GM21526 (cell line): ENCODE results near the gene LRRC18.

Experiments
- ATAC-seq: cut with Tn5 transposase; IDR thresholded peaks from one replicate; pipeline ENCODE4 v1.9.1; 2021; ENCODE audit warnings: moderate library complexity; ENCODE audit not compliant: unreplicated experiment, low FRiP score

Gene LRRC18

GRCh38 chr10:48923748-48924147, 15.9 kb downstream of the LRRC18 start:
- ATAC-seq = no peak

GRCh38 chr10:48913674-48914073, 26.0 kb downstream of the LRRC18 start:
- no peak for ATAC-seq

- no peak for ATAC-seq
Measured at GRCh38 chr10:48910548-48910947, 29.1 kb downstream of the LRRC18 start.

DNA sequence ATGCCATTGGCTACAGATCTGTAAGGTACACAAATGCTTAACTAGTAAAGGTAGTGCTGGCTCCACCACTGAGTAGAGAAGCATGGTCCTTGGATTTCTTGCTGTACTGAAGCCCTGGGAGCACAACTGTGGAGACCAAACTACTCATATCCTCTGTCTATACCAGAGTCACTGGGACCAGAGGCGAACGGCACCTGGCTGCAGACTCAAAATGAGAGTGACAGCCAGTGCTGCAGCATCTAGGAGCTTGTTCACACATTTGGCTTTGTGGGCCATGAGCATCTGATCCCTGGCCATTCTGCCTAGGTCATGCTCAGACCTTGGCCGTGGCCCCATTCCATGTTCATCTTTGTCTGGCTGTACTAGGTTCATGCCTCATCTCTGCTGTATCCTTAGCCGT, 31.9 kb downstream of the LRRC18 start:
- ATAC-seq = no peak

DNA sequence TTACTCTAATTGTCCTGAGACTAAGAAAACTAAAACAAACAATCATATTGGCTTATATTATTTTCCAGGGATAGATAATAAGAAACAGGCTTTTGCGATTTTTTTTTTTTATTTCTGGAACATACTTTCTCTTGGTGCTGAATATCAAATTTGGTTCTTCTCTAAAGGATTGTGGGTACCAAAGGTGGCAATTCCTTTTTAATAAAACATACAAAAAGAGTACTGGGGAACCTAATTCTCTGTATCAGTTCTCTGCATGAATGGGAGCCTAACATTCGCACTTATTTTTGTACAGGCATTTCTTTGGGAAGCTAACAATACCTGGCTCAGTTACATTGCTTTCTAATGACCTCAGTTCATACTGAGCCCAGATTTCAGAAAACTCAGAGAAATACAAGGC, 32.8 kb downstream of the LRRC18 start:
- no peak for ATAC-seq

DNA sequence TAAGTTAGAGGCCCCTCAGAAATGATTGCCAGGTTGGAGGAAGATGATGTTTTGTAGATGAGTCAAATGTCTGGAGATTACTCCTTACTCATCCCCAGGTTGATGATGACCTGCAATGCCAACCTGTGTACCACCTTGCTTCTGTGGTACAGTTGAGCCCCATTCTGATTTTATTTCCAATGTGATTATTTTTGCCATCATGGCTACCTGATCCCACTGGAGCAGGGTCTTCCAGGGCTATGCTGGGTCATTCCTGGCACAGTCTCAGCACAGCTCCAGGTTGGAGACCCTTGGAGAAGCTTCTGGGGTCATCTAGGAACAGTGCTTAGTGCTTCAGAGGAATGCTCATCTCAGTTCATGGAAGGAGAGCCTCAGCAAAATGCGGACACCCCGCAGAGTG, 34.3 kb downstream of the LRRC18 start:
- no peak for ATAC-seq

GRCh38 chr10:48904861-48905260, 34.8 kb downstream of the LRRC18 start:
- no peak for ATAC-seq

DNA sequence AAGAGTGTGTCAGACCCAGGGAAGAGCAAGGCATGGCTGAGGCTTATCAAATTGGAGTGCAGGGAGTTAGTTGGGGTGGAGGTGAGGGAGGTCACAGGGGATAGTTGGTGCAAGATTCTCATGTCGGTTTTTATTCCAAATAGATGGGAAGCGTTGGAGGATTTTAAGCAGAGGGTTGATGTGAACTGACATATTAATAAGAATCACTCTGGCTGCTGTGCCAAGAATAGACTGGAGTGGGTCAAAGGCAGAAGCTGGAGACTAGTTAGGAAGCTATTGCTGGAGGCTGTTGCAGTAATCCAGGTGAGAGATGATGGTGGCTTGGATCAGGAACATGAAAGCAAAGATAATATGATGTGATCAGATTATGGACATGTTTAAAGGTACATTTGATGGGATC, 36.5 kb downstream of the LRRC18 start:
- no peak for ATAC-seq

DNA sequence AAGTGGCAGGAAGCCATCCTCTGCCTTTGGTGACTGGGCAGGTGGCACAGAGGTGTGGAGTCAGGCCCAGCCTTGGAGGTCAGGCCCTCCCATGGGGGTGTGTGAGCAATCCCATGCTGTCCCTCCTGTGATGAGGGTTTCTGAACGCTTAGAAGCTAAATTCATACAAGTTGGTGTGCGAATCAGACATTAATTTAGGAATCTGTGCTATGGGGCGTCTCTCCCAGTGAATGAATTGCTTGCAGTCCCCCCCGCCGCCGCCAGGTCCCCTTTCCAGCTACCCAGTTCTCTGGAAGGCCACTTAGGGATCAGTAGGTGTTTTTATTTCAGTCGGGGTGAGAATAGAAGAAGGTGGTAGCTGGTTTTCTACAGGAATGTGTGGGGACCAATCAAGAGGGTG, 37.5 kb downstream of the LRRC18 start:
- ATAC-seq = no peak

GRCh38 chr10:48901319-48901718, 38.3 kb downstream of the LRRC18 start:
- no peak for ATAC-seq

GRCh38 chr10:48900371-48900801, 39.3 kb downstream of the LRRC18 start:
- ATAC-seq = no peak

DNA sequence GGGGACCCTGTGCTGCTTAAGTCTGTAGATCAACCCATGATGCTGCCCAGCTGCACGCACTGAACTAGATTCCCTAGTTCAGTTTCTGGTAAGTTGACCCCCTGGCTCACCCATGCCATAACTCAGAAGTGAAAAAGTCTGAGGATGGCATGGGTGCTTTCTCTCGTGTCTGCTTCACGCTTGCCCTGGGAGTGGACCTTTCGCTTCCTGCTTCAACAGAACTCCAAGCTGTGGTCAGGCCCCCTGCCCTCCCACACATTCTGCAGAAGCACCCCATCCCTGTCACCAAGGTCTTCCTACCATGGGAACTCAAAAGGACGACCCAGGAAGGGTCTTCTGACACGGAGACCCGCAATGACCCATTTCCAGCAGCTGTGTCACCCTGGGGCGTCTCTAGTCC, 39.9 kb downstream of the LRRC18 start:
- no peak for ATAC-seq

- no peak for ATAC-seq
Measured at GRCh38 chr10:48898426-48898825, 41.2 kb downstream of the LRRC18 start.

- no peak for ATAC-seq
Measured at GRCh38 chr10:48897441-48897790, 42.2 kb downstream of the LRRC18 start.

- ATAC-seq = no peak
Measured at GRCh38 chr10:48896756-48897440, 42.7 kb downstream of the LRRC18 start.

DNA sequence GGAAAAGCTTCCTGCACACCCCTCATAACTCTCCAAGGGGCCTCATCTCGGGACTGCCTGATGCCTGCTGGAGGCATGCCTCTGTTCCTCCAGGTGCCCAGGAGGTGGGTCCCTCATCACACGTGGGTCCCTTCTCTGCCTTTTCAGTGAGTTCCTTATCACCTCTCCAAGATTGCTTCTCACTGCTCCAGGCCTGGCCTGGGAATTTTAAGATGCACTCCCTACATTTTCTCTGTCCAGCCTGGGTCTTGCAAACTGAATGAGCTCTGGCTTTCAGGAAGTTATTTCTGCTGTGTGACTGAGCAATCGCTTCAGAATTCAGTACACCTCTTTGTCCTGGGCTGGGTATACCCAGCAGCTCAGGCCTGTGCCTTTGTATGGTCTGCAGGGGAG, 43.8 kb downstream of the LRRC18 start:
- ATAC-seq = no peak

GRCh38 chr10:48894911-48895802, 44.5 kb downstream of the LRRC18 start:
- ATAC-seq = no peak

DNA sequence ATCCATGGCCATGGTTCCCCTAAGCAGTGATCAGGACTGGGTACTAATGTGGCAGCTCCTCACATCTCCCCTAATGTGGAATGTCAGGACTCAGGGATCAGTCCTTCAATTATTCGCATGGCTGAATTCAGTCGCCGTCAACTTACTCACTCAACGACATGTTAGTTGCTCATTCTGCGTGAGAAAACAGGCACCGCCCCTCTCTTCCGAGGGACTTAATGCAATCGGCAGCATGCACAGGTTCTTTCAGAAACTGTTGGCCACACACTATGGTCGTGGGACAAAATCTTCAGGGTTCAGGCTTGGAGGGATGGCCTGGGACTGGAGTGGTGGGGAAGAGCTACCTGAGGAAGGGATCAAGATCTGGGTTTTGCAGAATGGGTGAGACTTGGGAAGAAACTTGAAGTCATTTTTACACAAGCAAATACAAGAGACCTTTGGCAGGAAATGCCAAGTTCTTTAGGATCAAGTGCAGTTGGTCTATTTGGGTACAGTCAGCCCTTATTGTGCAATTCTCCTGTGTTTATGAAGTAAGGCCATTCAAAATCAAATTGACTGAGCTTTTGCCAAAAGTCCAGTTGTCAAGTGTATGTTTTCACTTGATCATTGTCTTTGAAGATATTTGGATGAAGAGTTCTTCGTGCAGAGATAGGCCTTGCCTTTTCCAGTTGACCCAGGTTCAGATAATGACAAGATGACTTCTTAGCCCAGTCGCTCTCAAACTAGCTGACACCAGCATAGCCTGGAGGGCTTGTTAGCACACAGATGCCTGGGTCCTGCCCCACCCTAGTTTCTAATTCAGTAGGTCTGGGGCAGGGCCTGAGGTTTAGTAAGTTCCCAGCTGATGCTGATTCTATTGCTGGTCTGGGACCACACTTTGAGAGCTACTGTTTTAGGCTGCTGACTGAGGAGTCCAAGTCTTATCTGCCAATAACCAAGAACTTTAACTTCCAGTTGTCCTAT, 48.5 kb downstream of the LRRC18 start:
- ATAC-seq = no peak

GRCh38 chr10:48887982-48888381, 51.7 kb downstream of the LRRC18 start:
- ATAC-seq = no peak

- ATAC-seq = no peak
Measured at GRCh38 chr10:48885376-48885775, 54.3 kb downstream of the LRRC18 start.
